A673 (cell line): ENCODE measurements around the gene MYADM. TPM values are rescaled to one million over a fixed set of nuclear protein-coding genes. Genes with fewer than 3 reads are reported as not detected.

ENCODE experiments used
- BruUV-seq: library from RNA; stranded (reverse); fragments of 400-500 nt; replicated peaks from 2 replicates; lab custom pipeline; 2021; lab: Mats Ljungman, UMichigan
- CTCF ChIA-PET: fragments of 300-600 bp; sonication (Branson Sonifier 250); formaldehyde crosslinking; loops from one replicate; lab custom pipeline; 2022; ENCODE audit warnings: antibody characterized with exemption; lab: Charles Lee
- POLR2A ChIA-PET: fragments of 300-600 bp; sonication (Branson Sonifier 250); formaldehyde crosslinking; loops from one replicate; lab custom pipeline; 2022; ENCODE audit warnings: antibody characterized with exemption; ENCODE audit not compliant: low non-redundant PET; lab: Charles Lee
- DNase-seq: peaks from one replicate; pipeline ENCODE4 v3.0.0-alpha.2; 2015; ENCODE audit warnings: low spot score
- H3K27ac ChIP-seq: fragments of 200-600 bp; sonication (generic); 2 replicates; pipeline ENCODE4 v1.5.1; 2016; ENCODE audit warnings: mixed run types, low read depth, mild to moderate bottlenecking, mixed read lengths, antibody characterized with exemption, low read length; ENCODE audit not compliant: poor library complexity, severe bottlenecking
- H3K27me3 ChIP-seq: fragments of 200-600 bp; sonication (generic); replicated peaks from 2 replicates; pipeline ENCODE4 v1.6.1; 2017; ENCODE audit warnings: mixed run types, low read depth, mild to moderate bottlenecking, mixed read lengths, antibody characterized with exemption, low read length; ENCODE audit not compliant: insufficient read depth, poor library complexity
- H3K36me3 ChIP-seq: fragments of 200-600 bp; sonication (generic); 2 replicates; pipeline ENCODE4 v1.6.1; 2016; ENCODE audit warnings: mixed run types, mild to moderate bottlenecking, mixed read lengths, antibody characterized with exemption, low read length; ENCODE audit not compliant: insufficient read depth, poor library complexity, severe bottlenecking
- H3K4me1 ChIP-seq: fragments of 200-600 bp; sonication (generic); 2 replicates; pipeline ENCODE4 v1.6.1; 2017; ENCODE audit warnings: mixed run types, mild to moderate bottlenecking, mixed read lengths, antibody characterized with exemption, low read length; ENCODE audit not compliant: insufficient read depth, poor library complexity, severe bottlenecking
- H3K4me3 ChIP-seq: fragments of 200-600 bp; sonication (generic); 2 replicates; pipeline ENCODE4 v1.5.1; 2016; ENCODE audit warnings: low read depth, mixed run types, mild to moderate bottlenecking, mixed read lengths, low read length; ENCODE audit not compliant: poor library complexity, severe bottlenecking
- H3K9me3 ChIP-seq: fragments of 200-600 bp; sonication (generic); 2 replicates; pipeline ENCODE4 v1.6.1; 2016; ENCODE audit warnings: mixed run types, low read depth, mild to moderate bottlenecking, mixed read lengths, antibody characterized with exemption, low read length; ENCODE audit not compliant: poor library complexity, severe bottlenecking
- CTCF ChIP-seq: fragments of 300-800, 200-600 bp; sonication (generic); conservative IDR thresholded peaks from 2 replicates; pipeline ENCODE4 v1.5.1; 2017; ENCODE audit warnings: low read depth, mild to moderate bottlenecking, antibody characterized with exemption, low read length, moderate library complexity, mixed read lengths
- EZH2 ChIP-seq: fragments of 200-600 bp; sonication (generic); IDR thresholded peaks from 2 replicates; pipeline ENCODE4 v1.6.1; 2017; ENCODE audit warnings: borderline replicate concordance, low read depth, mild to moderate bottlenecking, mixed read lengths, antibody characterized with exemption, low read length; ENCODE audit not compliant: poor library complexity, severe bottlenecking
- intact Hi-C: fragments of 100-400 bp; cut with micrococcal nuclease; formaldehyde crosslinking; loops from one replicate; pipeline ENCODE4 v1.10.0; 2022; ENCODE audit not compliant: unreplicated experiment
- total RNA-seq: library from RNA; stranded (reverse); gene quantifications from 2 replicates; pipeline ENCODE4 v1.2.3, GENCODE V29; 2021

The MYADM gene
- total RNA-seq, 1 experiment from 2014 or later, result 53.2 TPM

GRCh38 chr19:53865918-53866864 lies 1.5 kb upstream of the MYADM start:
- DNase-seq, result peak; percentile 57
- CTCF ChIA-PET, result interaction anchor here (1.8 kb wide), 1 partner anchor 13 kb away, joined by 8 read pairs; no protein-coding TSS in a partner anchor
- Histone ChIP-seq H3K36me3 (no peaks in the 10 kb centered on the region), H3K4me3 (peak overlapping the region; percentile 70), H3K27me3 (no peaks in the 10 kb centered on the region), H3K9me3 (no peaks in the 10 kb centered on the region), H3K27ac (peak overlapping the region; percentile 86), H3K4me1 (peaks cover 16% of the 10 kb centered on the region)
- no peak for TF ChIP-seq CTCF
- no peak for TF ChIP-seq EZH2
- BruUV-seq, result no TSS peak
- intact Hi-C loops, result no loop called here
- POLR2A ChIA-PET, result no interaction called here

- ChIA-PET POLR2A (interaction anchor here (0.5 kb wide), 1 partner anchor 112 kb away, joined by 5 read pairs; no protein-coding TSS in a partner anchor), CTCF (interaction anchor here (0.5 to 1.8 kb wide), 3 partner anchors 12 to 26 kb away, joined by 3 to 8 read pairs (median 3); no protein-coding TSS in a partner anchor)
- BruUV-seq, result no TSS peak
- peak overlapping the region; percentile 70 for H3K4me3 ChIP-seq
- no peaks in the 10 kb centered on the region for H3K36me3 ChIP-seq
- intact Hi-C loops, result no loop called here
- H3K27me3 ChIP-seq, result no peaks in the 10 kb centered on the region
- TF ChIP-seq CTCF, result no peak
- TF ChIP-seq EZH2, result no peak
- peaks cover 16% of the 10 kb centered on the region for H3K4me1 ChIP-seq
- H3K27ac ChIP-seq, result peak overlapping the region; percentile 86
- no peaks in the 10 kb centered on the region for H3K9me3 ChIP-seq
- peak; percentile 24 for DNase-seq
These were observed 838 bp upstream of the MYADM start for GRCh38 chr19:53866865-53867224.

GRCh38 chr19:53868091-53868891 lies 608 bp downstream of the MYADM start:
- Histone ChIP-seq H3K27ac (peak overlapping the region; percentile 96), H3K4me1 (peaks cover 16% of the 10 kb centered on the region), H3K9me3 (no peaks in the 10 kb centered on the region), H3K27me3 (no peaks in the 10 kb centered on the region), H3K4me3 (peak overlapping the region; percentile 70), H3K36me3 (no peaks in the 10 kb centered on the region)
- intact Hi-C loops, result no loop called here
- TF ChIP-seq CTCF, result no peak
- TF ChIP-seq EZH2, result no peak
- ChIA-PET POLR2A (interaction anchor here (0.6 to 0.7 kb wide), 2 partner anchors 158 to 162 kb away, joined by 3 to 8 read pairs; no protein-coding TSS in a partner anchor), CTCF (interaction anchor here (1.4 to 1.8 kb wide), 2 partner anchors 11 to 162 kb away, joined by 8 read pairs; no protein-coding TSS in a partner anchor)
- DNase-seq, result peak; percentile 62
- no TSS peak for BruUV-seq
